Measurements from ENCODE around the gene ATF7.
A peak's percentile ranks its signal among the peaks of the same experiment; 100 is the strongest.

The ATF7 gene

DNA sequence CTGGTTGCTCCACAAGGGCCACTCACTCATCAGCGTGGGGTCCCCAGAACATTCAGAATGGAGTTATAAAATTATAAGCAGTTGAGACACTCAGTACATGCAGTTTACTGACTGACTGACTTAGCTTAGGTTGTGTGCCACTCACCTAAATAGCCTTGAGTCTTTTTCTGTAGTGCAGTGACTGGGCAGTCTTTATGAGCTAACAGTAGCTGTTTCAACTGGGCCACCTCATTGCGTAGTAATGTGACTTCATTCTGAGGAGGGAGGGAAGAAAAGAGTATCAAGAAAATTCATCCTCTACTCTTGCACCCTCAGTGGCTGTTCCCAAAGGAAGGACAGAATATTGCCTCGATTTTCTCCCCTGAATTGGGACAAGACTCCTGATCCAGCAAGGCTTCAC is 103.1 kb downstream of the ATF7 start:
- no peak for DNase-seq (ENCODE audit: low read depth)

DNA sequence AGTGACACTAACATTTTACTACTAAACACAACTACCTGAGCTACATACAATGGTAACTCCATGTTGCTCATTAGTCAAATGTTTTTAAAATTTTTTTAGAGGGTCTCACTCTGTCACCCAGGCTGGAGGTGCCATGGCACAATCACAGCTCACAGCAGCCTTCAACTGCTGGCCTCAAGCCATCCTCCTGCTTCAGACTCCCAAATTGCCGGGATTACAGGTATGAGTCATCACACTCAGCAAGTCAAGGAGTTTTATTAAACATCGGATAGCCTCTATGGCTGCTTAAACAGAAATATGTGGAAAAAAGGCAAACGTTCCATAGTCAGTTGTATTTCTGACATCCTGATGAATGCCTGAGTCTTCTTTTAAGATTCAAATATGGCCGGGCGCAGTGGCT is 107.8 kb downstream of the ATF7 start:
- DNase-seq (ENCODE audit: low read depth), result no peak

DNA sequence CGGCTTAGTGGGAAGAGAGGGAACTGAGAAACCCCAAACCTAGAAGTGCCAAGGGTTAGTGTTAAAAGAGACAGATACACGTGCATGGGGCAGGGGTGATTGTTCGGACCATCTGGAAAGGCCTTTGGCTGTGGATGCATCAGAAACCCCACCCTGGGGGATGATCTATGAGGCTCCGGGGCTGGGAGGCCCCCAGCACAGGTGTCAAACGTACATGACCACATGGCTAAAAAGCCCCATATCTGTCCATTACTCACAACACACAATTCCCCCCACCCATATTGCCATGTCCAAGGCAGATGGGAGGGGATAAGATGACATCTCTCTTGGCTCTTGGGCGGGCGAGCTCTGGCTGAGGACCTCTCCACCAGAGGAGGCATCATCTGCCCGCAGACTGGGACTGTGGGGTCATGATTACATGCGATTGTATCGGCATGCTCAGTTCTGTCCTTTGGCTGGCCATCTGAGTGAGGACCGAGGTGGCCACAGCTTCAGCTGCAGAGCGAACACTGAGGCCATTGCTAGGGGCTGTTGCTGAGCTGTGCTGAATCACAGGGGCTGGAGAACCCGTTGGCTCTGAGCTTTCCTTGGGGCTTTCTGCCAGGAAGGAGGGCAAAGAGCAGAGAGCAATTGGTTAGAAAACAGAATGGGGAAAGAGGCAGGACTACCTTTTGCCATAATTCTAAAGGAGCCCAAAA is 109.3 kb downstream of the ATF7 start:
- DNase-seq (ENCODE audit: low read depth), result no peak

DNA sequence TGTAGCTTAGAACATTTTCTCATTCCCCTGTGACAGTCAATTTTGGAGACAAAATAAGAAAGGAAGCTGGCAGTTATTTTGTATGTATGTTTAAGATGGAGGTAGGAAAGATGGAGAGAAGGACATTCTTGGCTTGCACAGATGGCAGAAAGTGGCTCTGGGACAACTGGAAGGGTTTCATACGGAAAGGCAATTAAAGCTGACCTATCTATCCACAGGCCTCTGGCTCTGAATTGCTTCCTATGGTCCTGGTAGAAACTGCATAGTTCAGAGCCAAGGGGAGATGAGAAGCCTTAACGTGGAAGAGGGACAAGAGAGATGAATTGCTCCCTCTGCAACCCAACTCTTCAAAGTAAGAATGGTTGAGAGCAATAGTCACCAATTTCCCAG is 110.9 kb downstream of the ATF7 start:
- DNase-seq (ENCODE audit: low read depth), result no peak

DNA sequence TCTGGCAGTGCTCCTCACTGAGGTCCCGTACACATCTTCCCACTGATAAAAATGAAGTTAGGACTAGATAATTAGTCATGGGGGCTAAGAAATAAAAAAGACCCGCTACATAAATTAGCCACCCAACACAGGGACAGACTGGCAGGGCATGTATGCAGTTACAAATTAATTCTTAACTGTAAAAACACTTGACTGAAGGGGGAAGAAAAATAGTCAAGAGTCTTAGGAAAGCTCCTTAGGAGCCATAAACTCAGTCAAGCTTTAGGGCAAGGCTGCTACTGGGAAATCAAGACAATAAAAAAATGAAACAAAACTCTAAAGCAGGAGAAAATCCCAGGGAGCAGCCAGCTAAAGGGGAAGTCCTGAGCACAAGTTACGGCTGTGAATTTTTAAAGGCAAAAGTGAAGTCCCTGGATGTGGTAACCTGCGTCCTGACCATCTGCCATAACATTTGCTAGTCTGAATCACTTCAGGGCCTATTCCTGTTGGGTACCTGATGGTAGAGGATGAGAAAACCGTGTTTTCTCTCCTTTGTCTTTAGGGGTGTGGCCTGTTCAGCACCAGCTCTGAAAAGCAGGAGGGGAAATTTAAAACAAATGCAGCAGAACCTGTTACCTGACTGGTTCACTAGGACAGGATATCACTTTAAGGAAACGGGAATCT is 111.4 kb downstream of the ATF7 start:
- DNase-seq (ENCODE audit: low read depth), result no peak

DNA sequence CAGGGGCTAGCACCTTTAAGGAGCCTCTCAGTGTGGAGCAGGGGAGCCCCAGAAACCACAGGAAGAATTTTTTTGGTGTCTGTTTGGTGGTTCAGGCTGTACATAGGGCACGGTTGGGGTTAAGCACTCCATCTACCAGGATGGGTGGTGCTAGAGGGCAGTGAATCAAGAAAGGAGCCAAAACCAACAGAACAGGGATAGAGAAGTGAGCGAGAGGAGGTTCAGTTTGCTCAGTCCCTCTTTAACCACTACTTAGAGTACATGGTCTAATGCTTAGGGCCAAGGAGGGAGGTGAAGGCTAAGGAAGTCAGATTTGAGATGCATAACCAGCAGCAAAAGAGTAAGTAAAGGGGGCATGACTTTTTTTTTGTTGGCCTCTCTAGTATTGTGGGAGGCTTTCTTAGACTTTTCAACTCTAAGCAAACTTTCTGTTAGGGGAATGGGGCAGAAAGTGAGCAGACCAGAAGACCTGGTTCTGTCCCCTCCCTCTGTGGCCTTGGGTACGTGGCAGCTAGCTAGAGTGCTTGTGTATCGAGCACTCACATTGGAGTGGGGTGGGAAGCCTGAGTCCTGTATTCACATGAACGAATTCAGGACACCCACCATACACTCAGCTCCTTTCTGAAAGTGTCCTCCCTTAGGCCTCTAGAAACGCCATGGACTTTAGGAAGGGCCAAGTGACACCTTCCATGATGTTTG is 112.3 kb downstream of the ATF7 start:
- DNase-seq (ENCODE audit: low read depth), result no peak

DNA sequence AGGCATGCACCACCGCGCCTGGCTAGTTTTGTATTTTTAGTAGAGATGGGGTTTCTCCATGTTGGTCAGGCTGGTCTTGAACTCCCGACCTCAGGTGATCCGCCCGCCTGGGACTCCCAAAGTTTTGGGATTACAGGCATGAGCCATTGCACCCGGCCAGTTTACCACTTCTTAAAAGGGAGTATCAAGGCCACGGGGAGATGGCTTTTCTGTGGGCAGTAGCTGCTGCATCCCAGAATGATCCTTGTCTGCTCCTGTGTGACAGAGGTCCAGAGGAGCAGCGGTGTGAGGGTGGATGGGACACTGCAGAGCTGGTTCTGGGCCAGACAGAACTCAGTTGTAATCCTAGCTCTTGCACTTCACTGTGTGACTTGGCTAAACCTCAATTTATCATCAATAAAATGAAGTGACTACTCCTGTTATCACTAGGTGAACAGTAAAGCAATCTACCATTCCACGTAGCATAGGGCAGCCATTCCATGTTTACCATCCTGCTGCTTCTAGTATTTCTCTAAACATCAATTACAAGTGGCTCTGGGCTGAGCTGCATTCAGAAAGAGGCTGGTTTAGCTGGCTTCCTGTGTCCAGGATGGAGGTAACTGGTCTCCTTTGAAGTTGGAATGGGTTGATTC is 115.9 kb downstream of the ATF7 start:
- DNase-seq (ENCODE audit: low read depth), result no peak

DNA sequence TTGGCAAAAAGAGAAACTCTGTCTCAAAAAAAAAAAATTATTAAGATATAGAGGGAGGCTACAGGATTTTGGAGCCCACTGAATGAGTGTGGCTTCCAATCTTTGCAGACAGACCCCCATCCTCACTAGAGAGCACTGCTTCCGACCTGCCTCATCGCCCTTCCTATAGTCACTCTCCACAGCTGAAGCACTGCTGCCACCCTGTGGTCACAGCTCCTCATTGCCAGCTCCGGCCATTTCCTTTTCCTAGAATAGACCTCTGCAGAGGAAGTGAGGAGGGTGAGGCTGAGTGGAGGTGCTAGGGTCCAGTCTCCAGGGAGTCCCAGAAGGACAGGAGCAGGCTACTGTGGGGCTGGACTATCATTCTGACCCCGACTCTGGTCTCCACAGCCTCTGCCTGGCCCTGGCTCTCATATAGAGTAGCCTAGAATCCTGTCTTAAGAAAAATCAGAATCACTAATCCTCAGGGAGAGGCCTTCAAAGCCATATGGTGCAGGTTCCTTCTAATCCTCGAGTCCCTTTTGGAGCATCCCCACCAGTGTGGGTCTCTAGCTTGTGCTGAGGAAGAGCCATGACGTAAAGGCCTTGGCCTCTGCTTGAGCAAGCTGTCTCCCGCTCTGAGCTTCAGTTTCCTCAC is 117.5 kb downstream of the ATF7 start:
- no peak for DNase-seq (ENCODE audit: low read depth)

DNA sequence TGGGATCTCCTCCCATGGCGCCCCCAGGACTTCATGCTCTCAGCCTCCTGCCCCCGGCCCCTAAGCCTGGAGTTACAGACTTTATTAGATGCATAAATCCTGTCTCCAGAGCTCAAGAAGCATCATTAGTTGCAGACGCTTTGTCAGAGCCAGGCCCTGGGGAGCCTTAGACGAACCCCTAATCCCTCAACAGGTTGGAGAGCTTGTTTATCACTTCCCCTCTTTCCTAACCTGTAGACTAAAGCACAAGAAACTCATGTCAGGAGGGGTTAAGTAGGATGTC is 118.6 kb downstream of the ATF7 start:
- DNase-seq (ENCODE audit: low read depth), result no peak

DNA sequence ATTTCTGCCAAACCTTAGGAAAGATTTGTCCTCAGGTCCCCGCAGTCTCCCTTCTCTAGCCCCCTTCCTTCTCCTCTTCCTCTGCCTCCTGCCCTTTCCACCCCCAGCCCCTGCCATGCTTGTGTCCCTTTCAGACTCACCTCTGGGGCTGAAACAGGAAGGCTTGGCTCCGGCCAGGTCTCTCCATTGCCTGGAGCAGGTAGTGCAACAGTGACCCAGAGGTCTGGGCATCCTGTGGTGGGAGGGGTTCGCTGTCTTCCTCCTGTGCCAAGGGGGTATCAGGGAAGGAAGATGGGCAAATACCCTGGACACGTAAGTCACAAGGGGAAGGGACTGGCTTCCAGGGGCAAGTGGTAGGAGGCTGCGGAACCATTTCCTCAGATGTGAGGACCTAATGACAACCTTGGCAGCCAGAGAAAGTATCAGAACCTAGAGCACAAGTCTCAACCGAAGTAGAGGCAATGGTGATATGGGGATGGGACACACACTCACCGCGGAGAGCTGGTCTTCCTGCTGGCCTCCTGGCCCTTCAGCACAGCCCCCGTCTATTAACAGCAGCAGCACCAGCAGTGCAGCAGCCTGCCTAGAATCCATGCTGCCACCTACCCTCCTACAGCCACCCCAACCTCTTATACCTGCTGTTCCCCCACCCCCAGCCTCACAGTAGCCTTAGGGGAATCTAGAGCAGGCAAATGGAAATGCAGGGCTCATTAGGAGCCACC is 119.1 kb downstream of the ATF7 start, which contains the start of gene NPFF:
NPFF (minus strand) TSS at position 604 of the 722 bp plus-strand sequence; CDS start at position 594, 10 bp downstream.
- no peak for DNase-seq (ENCODE audit: low read depth)

DNA sequence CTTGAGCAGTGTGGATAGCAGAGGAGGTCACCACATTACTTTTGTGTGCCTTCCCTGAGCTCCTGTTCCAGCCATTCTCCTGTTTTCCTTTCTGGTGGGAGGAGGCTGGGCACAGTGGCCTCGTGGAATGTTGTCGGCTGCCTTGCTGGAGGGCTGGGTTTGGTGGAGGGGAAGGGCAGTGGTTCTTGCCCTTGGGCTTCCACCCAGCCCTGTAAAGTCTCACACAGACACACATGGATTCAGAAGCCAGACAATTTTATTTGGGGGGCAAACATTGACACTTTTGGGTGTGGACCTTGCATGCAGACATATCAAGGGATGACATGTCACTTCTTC is 119.8 kb downstream of the ATF7 start:
- DNase-seq (ENCODE audit: low read depth), result no peak

DNA sequence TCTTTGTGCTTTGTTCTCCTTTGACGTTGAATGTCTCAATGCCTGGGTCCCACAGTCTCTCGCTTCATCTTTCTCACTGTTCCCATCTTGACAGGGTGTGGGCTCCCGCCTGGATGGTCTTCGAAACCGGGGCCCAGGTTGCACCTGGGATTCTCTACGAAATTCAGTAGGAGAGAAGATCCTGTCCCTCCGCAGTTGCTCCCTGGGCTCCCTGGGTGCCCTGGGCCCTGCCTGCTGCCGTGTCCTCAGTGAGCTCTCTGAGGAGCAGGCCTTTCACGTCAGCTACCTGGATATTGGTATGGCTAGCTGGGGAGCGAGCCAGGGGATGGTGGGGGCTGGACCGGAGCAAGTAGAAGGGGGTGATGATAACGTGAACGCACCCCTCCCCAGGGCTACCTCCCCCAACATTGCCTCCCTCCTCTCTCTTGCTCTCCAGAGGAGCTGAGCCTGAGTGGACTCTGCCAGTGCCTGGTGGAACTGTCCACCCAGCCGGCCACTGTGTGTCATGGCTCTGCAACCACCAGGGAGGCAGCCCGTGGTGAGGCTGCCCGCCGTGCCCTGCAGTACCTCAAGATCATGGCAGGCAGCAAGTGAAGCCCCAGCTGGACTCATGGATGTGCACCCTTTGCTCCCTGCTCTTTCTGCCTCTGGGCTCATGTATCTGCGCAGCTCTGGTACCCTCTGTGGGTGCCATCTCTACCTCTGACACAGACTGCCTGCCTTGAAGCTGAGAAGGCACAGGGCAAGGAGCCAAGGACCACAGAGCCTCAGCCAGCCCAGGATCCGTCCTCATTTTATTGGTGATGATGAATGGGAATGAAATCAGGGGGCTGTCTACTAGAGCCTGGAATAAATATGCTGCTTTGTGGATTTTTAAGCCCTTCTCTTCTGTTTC is 120.4 kb downstream of the ATF7 start:
- DNase-seq (ENCODE audit: low read depth), result no peak

DNA sequence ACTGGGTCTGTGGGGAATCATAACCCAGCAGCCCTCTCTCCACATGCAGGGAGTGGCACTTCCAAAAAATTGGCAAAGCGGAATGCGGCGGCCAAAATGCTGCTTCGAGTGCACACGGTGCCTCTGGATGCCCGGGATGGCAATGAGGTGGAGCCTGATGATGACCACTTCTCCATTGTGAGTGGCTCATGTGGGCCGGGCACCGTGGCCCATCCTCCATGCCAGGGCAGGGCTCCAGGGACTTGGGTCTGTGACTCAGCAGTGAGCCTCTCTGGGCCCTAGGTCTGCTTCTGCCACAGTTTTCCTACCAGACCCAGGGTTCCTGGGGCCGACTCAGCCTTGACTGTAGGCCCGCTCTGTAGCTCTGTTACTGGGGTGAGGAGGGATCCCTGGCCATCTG is 121.1 kb downstream of the ATF7 start:
- DNase-seq (ENCODE audit: low read depth), result no peak

DNA sequence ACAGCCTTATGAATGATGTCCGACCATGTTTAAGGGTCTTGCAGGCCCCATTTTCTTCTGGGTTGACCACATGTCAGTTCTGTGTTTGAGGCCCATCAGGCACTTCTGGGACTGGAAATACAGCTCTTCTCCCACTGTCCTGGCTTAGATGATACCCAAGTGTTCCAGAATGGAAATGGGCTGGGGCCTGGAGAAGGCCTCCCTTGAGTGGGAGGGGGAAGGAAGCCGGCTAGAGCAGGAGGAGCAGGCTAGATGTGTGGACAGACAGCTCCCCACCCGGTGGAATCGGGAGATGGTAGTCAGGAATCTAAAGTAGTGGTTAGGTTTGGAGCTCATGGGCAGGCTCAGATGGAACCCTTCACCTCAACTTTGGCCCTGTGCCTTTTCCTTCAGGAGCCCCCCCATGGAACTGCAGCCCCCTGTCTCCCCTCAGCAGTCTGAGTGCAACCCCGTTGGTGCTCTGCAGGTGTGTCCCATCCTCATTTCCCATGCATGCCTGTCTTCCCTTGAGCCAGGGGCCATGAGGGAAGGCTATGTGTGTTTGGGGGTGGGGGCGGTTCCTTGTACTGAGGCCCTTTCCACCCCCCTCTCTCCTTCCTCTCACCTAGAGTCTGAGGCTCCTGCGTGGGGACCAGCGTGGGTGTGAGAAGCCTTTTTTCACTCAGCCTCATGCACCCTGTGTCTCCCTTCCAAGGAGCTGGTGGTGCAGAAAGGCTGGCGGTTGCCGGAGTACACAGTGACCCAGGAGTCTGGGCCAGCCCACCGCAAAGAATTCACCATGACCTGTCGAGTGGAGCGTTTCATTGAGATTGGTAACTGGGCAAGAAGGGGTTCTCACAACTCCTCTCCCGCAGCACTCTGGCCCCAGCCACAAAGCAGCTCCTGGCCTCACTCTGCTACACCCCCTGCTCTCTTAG is 121.9 kb downstream of the ATF7 start:
- DNase-seq (ENCODE audit: low read depth), result no peak

DNA sequence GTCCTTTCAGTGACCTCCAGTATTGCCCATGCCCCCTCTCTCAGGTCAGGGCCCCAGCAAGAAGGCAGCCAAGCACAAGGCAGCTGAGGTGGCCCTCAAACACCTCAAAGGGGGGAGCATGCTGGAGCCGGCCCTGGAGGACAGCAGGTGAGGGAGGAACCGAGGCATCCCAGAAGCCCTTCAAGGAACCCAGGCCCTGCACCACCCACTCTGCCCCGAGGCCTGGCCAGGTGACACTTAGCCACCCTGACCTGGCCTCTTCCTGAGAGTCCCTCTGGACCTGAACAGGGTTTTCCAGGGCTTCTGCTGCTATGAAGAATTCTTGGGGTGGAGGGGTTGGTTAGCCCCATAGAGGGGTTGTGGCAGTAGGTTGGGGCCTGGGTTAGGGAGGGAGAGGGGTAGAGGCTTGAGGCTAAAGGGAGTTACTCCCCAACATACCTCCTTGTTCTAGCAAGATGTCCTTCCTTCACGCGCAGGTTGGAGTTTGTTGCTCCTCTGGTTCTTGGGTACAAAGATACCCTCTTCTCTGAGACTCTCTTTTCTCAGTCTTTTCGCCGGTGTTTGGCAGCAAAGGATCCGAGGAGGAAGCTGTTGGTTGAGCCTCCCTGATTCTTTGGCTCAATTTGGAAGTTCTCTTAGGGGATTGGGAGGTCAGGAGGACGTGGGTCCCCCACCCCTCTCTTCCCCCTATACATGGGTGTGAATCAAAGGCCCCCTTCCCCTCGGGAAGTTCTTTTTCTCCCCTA is 123.0 kb downstream of the ATF7 start:
- DNase-seq (ENCODE audit: low read depth), result no peak

DNA sequence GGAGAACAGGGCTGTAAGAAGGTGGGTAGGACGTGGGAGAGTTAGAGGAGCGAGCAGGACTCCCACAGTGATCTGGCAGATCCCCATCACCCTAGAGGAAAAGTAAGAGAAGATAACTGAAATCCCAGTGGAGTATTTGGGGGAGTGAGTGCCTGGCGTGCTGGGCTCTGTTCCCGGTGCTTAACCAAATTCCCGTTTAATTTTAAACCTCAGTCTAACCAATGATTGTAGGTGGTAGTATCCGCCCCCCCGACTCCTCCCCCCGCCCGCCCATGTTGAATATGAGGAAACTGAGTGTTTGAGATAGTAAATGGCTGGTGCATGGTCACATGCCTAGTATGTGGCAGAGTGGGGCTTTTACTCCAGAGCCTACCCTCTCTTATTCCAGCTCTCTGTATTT is 123.9 kb downstream of the ATF7 start:
- no peak for DNase-seq (ENCODE audit: low read depth)

DNA sequence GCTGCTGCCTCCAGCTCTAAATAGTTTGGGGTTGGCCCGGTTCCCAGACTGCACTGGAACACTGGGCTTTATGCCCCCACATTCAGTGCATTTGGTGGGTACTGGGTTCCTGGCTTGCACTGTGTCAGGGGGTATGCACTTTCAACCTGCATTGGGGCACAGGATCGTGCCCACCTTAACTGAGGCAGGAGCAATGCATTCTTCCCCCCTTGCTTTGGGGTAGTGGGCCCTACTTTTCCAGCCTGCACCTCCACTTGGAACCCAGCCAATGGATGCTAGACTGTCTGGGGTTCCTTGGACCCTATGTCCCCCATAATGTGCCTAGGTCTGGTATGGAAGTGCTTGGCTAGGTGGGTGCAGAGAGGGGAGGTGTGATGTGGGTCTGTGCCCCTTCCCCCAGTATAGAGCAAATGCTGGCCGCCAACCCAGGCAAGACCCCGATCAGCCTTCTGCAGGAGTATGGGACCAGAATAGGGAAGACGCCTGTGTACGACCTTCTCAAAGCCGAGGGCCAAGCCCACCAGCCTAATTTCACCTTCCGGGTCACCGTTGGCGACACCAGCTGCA is 124.5 kb downstream of the ATF7 start:
- no peak for DNase-seq (ENCODE audit: low read depth)

DNA sequence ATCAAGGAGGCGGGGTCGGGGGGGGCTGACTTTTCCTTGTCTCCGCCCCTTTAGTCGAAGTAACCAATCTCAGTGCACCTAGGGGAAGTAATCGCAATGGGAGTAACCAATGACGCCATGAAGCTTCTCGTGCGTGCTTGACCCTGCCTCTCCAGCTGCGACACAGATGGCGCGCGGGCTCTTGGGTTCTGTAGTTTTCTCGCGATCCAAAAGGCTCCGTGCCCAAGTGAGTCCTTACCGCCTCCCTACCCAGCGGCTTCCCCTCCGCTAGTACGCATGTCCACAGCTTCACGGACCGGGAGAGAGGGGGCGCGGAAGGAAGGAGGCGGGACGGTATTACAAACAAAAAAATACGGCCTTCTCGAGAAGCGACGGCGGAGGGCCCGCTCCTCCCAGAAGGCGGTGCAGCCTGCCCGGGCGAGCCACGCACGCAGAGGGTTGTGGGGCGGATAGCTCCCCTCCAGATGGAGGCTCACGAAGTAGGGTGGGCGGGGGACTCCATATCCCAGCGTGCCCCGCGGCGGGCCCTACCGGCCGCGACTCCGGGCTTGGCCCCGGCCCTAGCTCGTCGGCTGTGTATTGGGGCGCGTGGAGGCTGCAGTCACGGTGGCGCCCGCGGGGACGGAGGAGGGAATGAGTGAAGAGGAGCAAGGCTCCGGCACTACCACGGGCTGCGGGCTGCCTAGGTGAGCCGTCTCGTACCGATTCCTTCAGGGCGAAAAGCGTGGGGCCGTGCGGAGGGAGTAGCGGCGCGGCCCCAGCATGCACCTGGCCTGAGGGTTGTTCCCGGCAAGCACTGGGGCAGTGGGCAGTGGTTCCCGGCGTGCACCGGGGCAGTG is 125.2 kb downstream of the ATF7 start, which contains the start of gene TARBP2:
TARBP2 (plus strand) TSS at position 508 of the 839 bp plus-strand sequence; CDS start at position 634, 126 bp downstream.
- DNase-seq (ENCODE audit: low read depth), result peak; percentile 95
